HEK293T (cell line): ENCODE data around the gene SH3GL3.
A peak's percentile ranks its signal among the peaks of the same experiment; 100 is the strongest.

Experiments used
- CTCF ChIA-PET: fragments of 350-600 bp; formaldehyde crosslinking; extraction: SDS; loops from one replicate; lab custom pipeline; 2021; ENCODE audit warnings: antibody characterized with exemption, inconsistent platforms; lab: Yijun Ruan, JAX
- POLR2A ChIA-PET: fragments of 350-600 bp; formaldehyde crosslinking; extraction: SDS; loops from one replicate; lab custom pipeline; 2020; ENCODE audit warnings: antibody characterized with exemption, inconsistent platforms; lab: Yijun Ruan, JAX
- DNase-seq: peaks from one replicate; pipeline ENCODE4 v3.0.0; 2012; ENCODE audit warnings: mixed read lengths; ENCODE audit errors: extremely low spot score
- ARNT ChIP-seq: fragments of 450-650 bp; IDR thresholded peaks from 2 replicates; pipeline ENCODE4 v1.6.1; 2017; ENCODE audit warnings: mild to moderate bottlenecking
- BHLHE40 ChIP-seq: fragments of 450-650 bp; IDR thresholded peaks from 2 replicates; pipeline ENCODE4 v1.6.1; 2016; ENCODE audit warnings: mild to moderate bottlenecking, moderate library complexity, borderline replicate concordance
- CTBP1 ChIP-seq: fragments of 450-650 bp; IDR thresholded peaks from 2 replicates; pipeline ENCODE4 v1.6.1; 2016; ENCODE audit warnings: borderline replicate concordance
- ELF4 ChIP-seq: fragments of 450-650 bp; IDR thresholded peaks from 2 replicates; pipeline ENCODE4 v1.6.1; 2017; ENCODE audit warnings: antibody characterized with exemption
- FOXA1 ChIP-seq: fragments of 450-650 bp; IDR thresholded peaks from 2 replicates; pipeline ENCODE4 v1.6.1; 2016; ENCODE audit warnings: mild to moderate bottlenecking
- FOXK2 ChIP-seq: fragments of 450-650 bp; IDR thresholded peaks from 2 replicates; pipeline ENCODE4 v1.6.1; 2016; ENCODE audit warnings: mild to moderate bottlenecking
- FOXM1 ChIP-seq: fragments of 450-650 bp; IDR thresholded peaks from 2 replicates; pipeline ENCODE4 v1.6.1; 2017; ENCODE audit warnings: mild to moderate bottlenecking, borderline replicate concordance
- HDGF ChIP-seq: fragments of 450-650 bp; IDR thresholded peaks from 2 replicates; pipeline ENCODE4 v1.6.1; 2017; ENCODE audit warnings: antibody characterized with exemption, borderline replicate concordance
- L3MBTL2 ChIP-seq: fragments of 450-650 bp; conservative IDR thresholded peaks from 2 replicates; pipeline ENCODE4 v1.6.1; 2016; ENCODE audit warnings: mild to moderate bottlenecking
- LEF1 ChIP-seq: fragments of 450-650 bp; IDR thresholded peaks from 2 replicates; pipeline ENCODE4 v1.6.1; 2017; ENCODE audit warnings: mild to moderate bottlenecking, borderline replicate concordance
- NFRKB ChIP-seq: fragments of 450-650 bp; IDR thresholded peaks from 2 replicates; pipeline ENCODE4 v1.6.1; 2016; ENCODE audit warnings: mild to moderate bottlenecking, moderate library complexity
- SP1 ChIP-seq: fragments of 450-650 bp; IDR thresholded peaks from 2 replicates; pipeline ENCODE4 v1.6.1; 2017
- SUZ12 ChIP-seq: fragments of 450-650 bp; IDR thresholded peaks from 2 replicates; pipeline ENCODE4 v1.6.1; 2016; ENCODE audit warnings: mild to moderate bottlenecking
- TARDBP ChIP-seq: fragments of 450-650 bp; IDR thresholded peaks from 2 replicates; pipeline ENCODE4 v1.6.1; 2016
- ZNF384 ChIP-seq: fragments of 450-650 bp; IDR thresholded peaks from 2 replicates; pipeline ENCODE4 v1.6.1; 2016
- TF ChIP-seq, protein P1 (sequence below): fragments of 450-650 bp; IDR thresholded peaks from 2 replicates; pipeline ENCODE4 v1.6.1; 2016

Gene SH3GL3

DNA sequence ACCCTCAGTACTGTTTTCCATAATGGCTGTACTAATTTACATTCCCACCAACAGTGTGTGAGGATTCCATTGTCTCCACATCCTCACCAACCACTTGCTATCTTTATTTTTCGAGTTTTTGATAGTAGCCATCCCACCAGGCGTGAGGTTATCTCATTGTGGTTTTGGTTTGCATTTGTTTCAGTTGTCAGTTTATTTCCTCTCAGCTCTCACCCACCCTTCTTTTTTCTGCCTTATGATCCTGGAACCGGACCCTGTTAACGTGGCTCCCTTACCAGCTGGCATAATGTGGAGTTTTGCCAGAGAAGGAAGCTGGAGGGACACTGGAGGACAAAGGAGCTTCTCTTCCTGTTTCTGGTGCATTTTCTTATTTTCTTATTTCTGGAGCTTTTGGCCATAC is 25.1 kb upstream of the SH3GL3 start:
- ChIA-PET POLR2A (no interaction called here), CTCF (no interaction called here)
- TF ChIP-seq ELF4 (no peak), HDGF (no peak), FOXM1 (no peak), FOXA1 (no peak), TARDBP (no peak), CTBP1 (no peak), ARNT (no peak), SP1 (no peak), BHLHE40 (no peak), NFRKB (no peak), ZNF384 (no peak), LEF1 (no peak), L3MBTL2 (no peak), FOXK2 (no peak), SUZ12 (no peak)
- TF ChIP-seq, protein P1, sequence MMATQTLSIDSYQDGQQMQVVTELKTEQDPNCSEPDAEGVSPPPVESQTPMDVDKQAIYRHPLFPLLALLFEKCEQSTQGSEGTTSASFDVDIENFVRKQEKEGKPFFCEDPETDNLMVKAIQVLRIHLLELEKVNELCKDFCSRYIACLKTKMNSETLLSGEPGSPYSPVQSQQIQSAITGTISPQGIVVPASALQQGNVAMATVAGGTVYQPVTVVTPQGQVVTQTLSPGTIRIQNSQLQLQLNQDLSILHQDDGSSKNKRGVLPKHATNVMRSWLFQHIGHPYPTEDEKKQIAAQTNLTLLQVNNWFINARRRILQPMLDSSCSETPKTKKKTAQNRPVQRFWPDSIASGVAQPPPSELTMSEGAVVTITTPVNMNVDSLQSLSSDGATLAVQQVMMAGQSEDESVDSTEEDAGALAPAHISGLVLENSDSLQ: no peak
- no peak for DNase-seq

DNA sequence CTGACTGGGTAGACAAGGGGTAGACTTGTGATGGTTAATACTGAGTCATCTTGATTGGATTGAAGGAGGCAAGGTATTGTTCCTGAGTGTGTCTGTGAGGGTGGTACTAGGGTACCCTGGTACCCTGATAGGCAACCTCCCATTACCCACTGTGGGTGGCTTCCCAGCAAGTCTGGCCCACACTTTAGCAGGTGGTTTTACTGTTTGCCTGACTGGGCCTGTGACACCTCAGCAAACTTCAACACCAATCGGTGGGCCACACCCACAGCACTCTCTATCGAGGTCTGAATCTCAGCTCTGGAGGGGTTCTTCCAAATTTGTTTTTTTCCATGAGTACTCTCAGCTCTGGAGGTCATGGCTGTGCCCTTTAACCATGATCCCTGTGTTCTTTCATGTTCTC is 24.6 kb upstream of the SH3GL3 start:
- DNase-seq: no peak
- ChIA-PET CTCF (no interaction called here), POLR2A (no interaction called here)
- no peak for TF ChIP-seq SUZ12
- no peak for TF ChIP-seq NFRKB
- no peak for TF ChIP-seq FOXK2
- TF ChIP-seq FOXA1: no peak
- no peak for TF ChIP-seq ELF4
- no peak for TF ChIP-seq BHLHE40
- TF ChIP-seq SP1: no peak
- TF ChIP-seq FOXM1: no peak
- no peak for TF ChIP-seq ZNF384
- no peak for TF ChIP-seq CTBP1
- TF ChIP-seq LEF1: no peak
- TF ChIP-seq HDGF: no peak
- TF ChIP-seq ARNT: no peak
- no peak for TF ChIP-seq L3MBTL2

DNA sequence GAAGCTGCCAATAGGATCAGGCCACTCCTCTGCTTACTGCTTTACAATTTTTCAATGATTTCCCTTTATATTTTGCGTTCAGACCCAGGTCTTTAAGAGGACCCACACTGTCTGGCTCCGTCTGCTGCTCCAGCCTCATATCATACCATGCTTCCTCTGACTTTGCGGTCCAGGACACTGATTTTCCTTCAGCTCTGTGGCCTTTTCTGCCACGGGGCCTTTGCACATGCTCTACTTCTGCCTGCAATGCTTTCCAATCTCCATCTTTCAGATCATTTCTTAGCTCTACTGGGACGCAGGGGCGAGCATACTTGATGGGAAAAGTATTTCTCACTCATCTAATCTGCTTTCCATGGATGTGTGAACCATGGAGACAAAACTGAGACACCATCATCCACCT is 23.0 kb upstream of the SH3GL3 start:
- ChIA-PET POLR2A (no interaction called here), CTCF (no interaction called here)
- DNase-seq: no peak
- TF ChIP-seq BHLHE40: no peak
- TF ChIP-seq L3MBTL2: no peak
- TF ChIP-seq FOXA1: no peak
- no peak for TF ChIP-seq ELF4
- TF ChIP-seq, protein P1: no peak
- no peak for TF ChIP-seq SP1
- TF ChIP-seq FOXM1: no peak
- no peak for TF ChIP-seq FOXK2
- TF ChIP-seq ZNF384: no peak
- no peak for TF ChIP-seq TARDBP
- no peak for TF ChIP-seq NFRKB
- TF ChIP-seq LEF1: no peak
- no peak for TF ChIP-seq HDGF
- no peak for TF ChIP-seq CTBP1

DNA sequence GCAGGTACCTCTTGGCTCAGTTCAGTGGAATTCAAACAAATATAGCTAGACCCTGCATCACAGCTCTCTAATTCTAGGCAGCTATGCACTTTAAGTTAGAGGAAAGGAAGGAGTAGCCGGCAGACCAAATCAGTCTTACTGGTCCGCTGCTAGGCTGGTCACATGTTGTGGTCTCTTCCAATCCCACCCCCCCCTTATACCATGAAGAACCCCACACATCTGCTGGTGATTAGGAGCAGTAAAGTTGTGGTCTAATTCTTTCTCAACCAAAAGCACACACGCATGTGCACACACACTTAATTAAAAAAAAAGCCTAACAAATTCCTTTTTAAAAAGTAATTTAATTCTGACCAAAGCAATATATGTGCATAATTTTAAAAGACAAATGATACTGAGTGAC is 16.7 kb upstream of the SH3GL3 start:
- no peak for TF ChIP-seq HDGF
- no peak for TF ChIP-seq ARNT
- TF ChIP-seq ELF4: no peak
- TF ChIP-seq, protein P1: no peak
- TF ChIP-seq TARDBP: no peak
- no peak for TF ChIP-seq FOXK2
- TF ChIP-seq SUZ12: no peak
- no peak for TF ChIP-seq ZNF384
- TF ChIP-seq LEF1: no peak
- no peak for TF ChIP-seq FOXM1
- TF ChIP-seq CTBP1: no peak
- TF ChIP-seq BHLHE40: no peak
- TF ChIP-seq NFRKB: no peak
- no peak for TF ChIP-seq L3MBTL2
- TF ChIP-seq SP1: no peak
- TF ChIP-seq FOXA1: no peak
- no peak for DNase-seq
- POLR2A ChIA-PET: no interaction called here
- CTCF ChIA-PET: interaction anchor here (0.6 to 1.2 kb wide), 2 partner anchors 182 to 1528 kb away, joined by 3 to 4 read pairs; no protein-coding TSS in a partner anchor

DNA sequence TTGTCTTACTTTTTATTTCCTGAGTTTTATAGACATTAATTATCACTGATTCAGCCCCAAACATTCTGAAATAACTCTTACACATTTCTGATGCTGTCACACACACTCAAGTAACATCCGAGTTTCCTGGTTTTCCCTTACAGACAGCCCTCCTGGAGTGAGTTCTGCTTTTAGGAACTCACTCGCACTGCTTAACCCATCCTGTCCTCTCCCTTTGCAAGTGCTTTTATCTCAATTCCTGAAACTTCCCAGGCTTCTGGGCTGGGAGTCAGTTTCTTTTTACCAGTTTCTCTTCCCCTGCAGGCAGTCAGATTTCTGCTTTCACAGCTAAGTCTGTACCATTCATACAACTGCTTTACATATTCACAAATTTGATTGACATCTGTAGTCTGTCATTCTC is 15.6 kb upstream of the SH3GL3 start:
- CTCF ChIA-PET: interaction anchor here (1.2 kb wide), 1 partner anchor 183 kb away, joined by 4 read pairs; no protein-coding TSS in a partner anchor
- POLR2A ChIA-PET: no interaction called here
- DNase-seq: no peak
- TF ChIP-seq HDGF (no peak), ELF4 (no peak)
- TF ChIP-seq, protein P1: peak; percentile 45; the same call in 1 of the 2 replicates
